Hepatocyte (in vitro differentiated cells): ENCODE results near the gene TTC7B.

Experiments used
- CTCF ChIP-seq: fragments of 200-600 bp; sonication (generic); IDR thresholded peaks from 2 replicates; pipeline ENCODE4 v1.5.1; 2016; ENCODE audit warnings: antibody characterized with exemption, mild to moderate bottlenecking; ENCODE audit not compliant: poor library complexity
- EZH2 ChIP-seq: fragments of 200-600 bp; sonication (generic); IDR thresholded peaks from 2 replicates; pipeline ENCODE4 v1.6.1; 2016; ENCODE audit warnings: antibody characterized with exemption, mild to moderate bottlenecking, borderline replicate concordance
- EZH2phosphoT487 ChIP-seq: fragments of 200-600 bp; sonication (generic); IDR thresholded peaks from one replicate; pipeline ENCODE4 v1.6.1; 2018; ENCODE audit warnings: antibody characterized with exemption, mild to moderate bottlenecking, low read depth, moderate library complexity; ENCODE audit not compliant: unreplicated experiment, severe bottlenecking

- no peak for TF ChIP-seq CTCF
- TF ChIP-seq EZH2phosphoT487 = no peak
- no peak for TF ChIP-seq EZH2
Observed at GRCh38 chr14:90489916-90490719, 326.1 kb downstream of the TTC7B start.
